Measurements from ENCODE around the gene WDR35.

The WDR35 gene

DNA sequence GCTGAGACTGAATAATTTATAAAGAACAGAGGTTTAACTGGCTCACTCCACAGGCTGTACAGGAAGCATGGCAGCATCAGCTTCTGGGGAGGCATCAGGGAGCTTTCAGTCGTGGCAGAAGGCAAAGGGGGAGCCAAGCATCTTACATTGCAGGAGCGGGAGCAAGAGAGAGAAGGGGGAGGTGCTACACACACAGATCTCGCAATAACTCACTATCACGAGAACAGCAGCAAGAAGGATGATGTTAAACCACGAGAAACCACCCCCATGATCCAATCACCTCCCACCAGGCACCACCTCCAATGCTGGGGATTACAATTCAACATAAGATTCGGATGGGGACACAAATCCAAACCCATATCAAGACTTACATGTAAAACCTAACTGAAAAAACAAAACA lies 40.3 kb upstream of the WDR35 start:
- TF ChIP-seq, protein P1, sequence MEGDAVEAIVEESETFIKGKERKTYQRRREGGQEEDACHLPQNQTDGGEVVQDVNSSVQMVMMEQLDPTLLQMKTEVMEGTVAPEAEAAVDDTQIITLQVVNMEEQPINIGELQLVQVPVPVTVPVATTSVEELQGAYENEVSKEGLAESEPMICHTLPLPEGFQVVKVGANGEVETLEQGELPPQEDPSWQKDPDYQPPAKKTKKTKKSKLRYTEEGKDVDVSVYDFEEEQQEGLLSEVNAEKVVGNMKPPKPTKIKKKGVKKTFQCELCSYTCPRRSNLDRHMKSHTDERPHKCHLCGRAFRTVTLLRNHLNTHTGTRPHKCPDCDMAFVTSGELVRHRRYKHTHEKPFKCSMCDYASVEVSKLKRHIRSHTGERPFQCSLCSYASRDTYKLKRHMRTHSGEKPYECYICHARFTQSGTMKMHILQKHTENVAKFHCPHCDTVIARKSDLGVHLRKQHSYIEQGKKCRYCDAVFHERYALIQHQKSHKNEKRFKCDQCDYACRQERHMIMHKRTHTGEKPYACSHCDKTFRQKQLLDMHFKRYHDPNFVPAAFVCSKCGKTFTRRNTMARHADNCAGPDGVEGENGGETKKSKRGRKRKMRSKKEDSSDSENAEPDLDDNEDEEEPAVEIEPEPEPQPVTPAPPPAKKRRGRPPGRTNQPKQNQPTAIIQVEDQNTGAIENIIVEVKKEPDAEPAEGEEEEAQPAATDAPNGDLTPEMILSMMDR (conservative IDR thresholded peaks at IDR 0.05; ENCODE audit: control insufficient read depth, insufficient read depth, low read depth, low read length): no peak
- DNase-seq (ENCODE audit: low read depth): no peak
- H3K4me3 ChIP-seq (ENCODE audit: control insufficient read depth, low read depth, low read length): no peak overlapping the region

DNA sequence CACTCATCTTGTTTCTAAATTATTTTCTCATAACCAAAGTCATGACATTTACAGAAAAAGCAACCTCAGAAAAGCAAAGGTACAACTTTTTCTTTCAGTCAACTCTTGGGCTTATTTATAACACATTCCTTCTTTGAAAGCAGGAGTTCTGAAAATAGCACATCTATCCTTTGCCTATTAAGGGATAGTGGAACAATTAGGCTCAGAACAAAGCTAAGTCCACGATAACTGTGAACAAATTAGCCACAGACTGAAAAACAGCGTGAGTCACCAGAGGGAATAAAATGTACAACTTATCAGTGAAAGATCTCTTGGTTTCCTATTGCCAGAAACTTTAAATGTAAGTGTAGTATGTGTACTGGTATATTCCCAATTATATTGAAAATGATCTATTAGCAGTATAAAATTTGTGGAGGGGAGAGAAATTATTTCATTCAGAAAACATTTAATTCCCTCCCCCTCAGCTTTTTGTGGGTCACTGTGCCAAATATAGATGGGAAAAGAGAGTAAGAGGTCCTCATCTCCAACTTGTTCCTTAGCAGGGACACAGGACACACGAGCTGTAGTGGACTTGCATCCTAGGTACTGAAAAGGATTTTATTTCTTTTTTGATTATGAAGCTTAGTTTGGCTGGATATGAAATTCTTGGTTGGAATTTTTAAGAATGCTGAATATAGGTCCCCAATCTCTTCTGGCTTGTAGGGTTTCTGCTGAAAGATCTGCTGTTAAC lies 38.0 kb upstream of the WDR35 start:
- H3K4me3 ChIP-seq (ENCODE audit: control insufficient read depth, low read depth, low read length): no peak overlapping the region
- DNase-seq (ENCODE audit: low read depth): no peak
- TF ChIP-seq, protein P1 (conservative IDR thresholded peaks at IDR 0.05; ENCODE audit: control insufficient read depth, insufficient read depth, low read depth, low read length): no peak

DNA sequence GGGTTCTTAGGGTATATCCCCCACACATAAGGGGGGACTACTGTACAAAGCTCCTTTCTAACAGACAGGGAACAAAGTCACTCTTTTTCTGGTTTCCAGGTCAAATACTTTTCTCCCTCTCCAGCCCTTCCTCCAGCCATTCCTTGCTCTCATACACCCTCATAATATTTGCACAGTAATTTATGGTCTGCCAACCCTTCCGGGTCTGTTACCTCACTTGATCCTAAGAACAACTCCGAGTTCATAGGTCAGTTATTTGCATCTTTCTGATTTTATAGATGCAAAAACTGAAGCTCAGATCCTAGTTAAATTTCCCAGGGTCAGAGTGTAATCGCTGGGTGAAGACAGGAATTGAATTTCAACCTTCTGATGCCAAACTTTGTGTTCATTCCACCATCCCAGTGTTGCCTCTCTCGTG lies 37.4 kb upstream of the WDR35 start:
- H3K4me3 ChIP-seq (ENCODE audit: control insufficient read depth, low read depth, low read length): no peak overlapping the region
- TF ChIP-seq, protein P1 (conservative IDR thresholded peaks at IDR 0.05; ENCODE audit: control insufficient read depth, insufficient read depth, low read depth, low read length): no peak
- DNase-seq (ENCODE audit: low read depth): no peak

DNA sequence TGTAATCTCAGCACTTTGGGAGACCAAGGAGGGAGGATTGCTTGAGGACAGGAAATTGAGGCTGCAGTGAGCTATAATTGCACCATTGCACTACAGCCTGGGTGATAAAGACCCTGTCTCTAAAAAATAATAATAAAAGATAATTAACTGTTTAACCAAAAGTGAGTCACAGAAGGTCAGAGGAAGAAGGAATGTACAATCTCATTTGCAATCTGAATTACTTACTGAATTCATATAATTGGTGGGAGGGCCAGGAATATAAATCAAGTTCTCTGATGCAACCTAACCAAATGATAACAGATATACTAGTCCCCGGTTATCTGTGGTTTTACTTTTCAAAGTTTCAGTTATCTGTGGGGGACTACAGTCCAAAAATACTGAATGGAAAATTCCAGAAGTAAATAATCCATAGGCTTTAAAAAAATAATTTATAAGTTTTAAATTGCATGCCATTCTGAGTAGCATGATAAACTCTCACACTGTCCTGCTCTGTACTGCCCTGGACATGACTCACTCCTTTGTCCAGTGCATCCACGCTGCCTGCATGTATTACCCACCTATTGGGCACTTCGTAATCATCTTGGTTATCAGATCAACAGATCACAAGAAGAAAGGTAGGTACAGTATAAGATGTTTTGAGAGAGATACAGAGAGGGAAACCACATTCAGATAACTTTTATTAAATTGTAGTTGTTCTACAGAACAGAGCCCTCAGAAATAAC lies 35.3 kb upstream of the WDR35 start:
- no peak overlapping the region for H3K4me3 ChIP-seq (ENCODE audit: control insufficient read depth, low read depth, low read length)
- TF ChIP-seq, protein P1 (conservative IDR thresholded peaks at IDR 0.05; ENCODE audit: control insufficient read depth, insufficient read depth, low read depth, low read length): no peak
- no peak for DNase-seq (ENCODE audit: low read depth)

DNA sequence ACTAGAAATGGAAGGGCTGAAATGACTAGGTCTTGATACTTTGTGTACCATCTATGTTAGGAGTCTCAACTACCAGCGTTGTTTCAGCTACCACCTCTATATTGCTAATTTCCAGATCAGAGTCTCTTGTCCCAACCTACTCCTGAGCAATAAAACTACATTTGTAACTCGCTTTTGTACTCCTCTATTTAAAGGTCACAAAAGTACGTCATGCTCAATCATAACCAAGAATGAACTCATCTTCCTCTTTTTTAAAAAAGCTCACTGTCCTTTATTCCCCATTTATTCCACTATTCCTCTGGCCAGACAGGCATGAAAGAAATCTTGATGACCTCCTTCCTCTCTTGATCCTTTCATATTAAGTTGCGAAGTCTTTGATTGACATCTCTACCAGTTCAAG lies 33.8 kb upstream of the WDR35 start:
- no peak for DNase-seq (ENCODE audit: low read depth)
- H3K4me3 ChIP-seq (ENCODE audit: control insufficient read depth, low read depth, low read length): no peak overlapping the region
- TF ChIP-seq, protein P1 (conservative IDR thresholded peaks at IDR 0.05; ENCODE audit: control insufficient read depth, insufficient read depth, low read depth, low read length): no peak

DNA sequence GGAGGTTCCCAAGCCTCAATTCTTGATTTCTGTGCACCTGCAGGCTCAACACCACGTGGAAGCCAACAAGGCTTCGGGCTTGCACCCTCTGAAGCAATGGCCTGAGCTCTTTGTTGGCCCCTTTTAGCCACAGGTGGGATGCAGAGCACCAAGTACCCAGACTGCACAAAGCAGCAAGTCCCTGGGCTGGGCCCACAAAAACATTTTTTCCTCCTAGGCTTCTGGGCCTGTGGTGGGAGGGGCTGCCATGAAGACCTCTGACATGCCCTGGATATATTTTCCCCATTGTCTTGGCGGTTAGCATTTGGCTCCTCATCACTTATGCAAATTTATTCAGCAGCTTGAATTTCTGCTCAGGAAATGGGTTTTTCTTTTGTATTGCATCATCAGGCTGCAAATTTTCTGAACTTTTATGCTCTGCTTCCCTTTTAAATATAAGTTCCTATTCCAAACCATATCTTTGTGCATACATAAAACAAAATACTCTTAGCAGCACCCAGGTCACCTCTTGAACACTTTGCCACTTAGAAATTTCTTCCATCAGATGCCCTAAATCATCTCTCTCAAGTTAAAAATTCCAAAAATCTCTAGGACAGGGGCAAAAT lies 31.6 kb upstream of the WDR35 start:
- H3K4me3 ChIP-seq (ENCODE audit: control insufficient read depth, low read depth, low read length): no peak overlapping the region
- TF ChIP-seq, protein P1 (conservative IDR thresholded peaks at IDR 0.05; ENCODE audit: control insufficient read depth, insufficient read depth, low read depth, low read length): no peak
- no peak for DNase-seq (ENCODE audit: low read depth)
